Measurements from ENCODE around the gene PAPOLB. TPM values are rescaled to one million over a fixed set of nuclear protein-coding genes. Genes with fewer than 3 reads are reported as not detected.

PAPOLB gene
- total and polyA plus RNA-seq, 2 donors (not counting 3 experiments of a cell fraction or from before 2014, with no cell fraction given): 0.07 TPM; not detected in 1

DNA sequence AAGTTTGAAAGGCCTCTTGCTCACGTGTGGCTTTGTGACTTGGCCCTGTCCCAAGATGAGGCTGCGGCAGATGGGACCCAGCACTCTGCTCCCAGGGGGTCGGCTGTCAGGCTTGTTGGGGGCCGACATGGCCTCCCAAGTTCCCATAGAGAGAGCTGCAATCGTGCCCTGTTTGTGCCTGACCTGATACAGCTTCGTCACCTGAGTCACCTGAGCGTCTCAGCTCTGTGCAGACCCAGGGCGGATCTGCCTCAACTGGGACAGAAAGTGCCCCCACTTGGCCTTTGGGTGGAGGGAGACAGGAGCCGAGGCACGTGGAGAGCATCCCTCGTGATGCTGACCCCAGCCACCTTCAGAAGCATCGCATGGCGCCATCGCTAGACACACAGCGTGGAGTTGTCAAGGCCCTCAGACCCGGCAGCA lies 21.7 kb downstream of the PAPOLB start:
- Histone ChIP-seq H2AFZ (ENCODE audit: low read depth, low read length) (no peak overlapping the region), H3K27me3 (ENCODE audit: control insufficient read depth in 2 of 2, insufficient read depth in 2 of 2, low read length in 2 of 2) (no peaks in the 10 kb centered on the region), H3K27ac (ENCODE audit: insufficient read depth, low read depth, low read length) (no peak overlapping the region), H3K79me2 (ENCODE audit: control insufficient read depth, insufficient read depth, low read length) (no peaks in the 10 kb centered on the region), H3K4me3 (replicated peaks in 1 of 3; ENCODE audit: insufficient read depth in 1 of 3, low read depth in 1 of 3, low read length in 3 of 3) (no peak overlapping the region), H4K20me1 (replicated peaks; ENCODE audit: control insufficient read depth, extremely low read depth, insufficient read depth, low read length) (no peaks in the 10 kb centered on the region), H3K9me1 (replicated peaks; ENCODE audit: control insufficient read depth, extremely low read depth, insufficient read depth, low read length) (no peaks in the 10 kb centered on the region), H3K36me3 (ENCODE audit: control insufficient read depth in 2 of 2, extremely low read depth in 1 of 2, insufficient read depth in 2 of 2, low read length in 2 of 2) (no peaks in the 10 kb centered on the region), H3K4me2 (ENCODE audit: insufficient read depth, low read length) (no peak overlapping the region), H3K4me1 (ENCODE audit: control insufficient read depth, extremely low read depth, insufficient read depth, low read length) (no peaks in the 10 kb centered on the region), H3K9me3 (replicated peaks; ENCODE audit: control insufficient read depth, insufficient read depth, low read length) (no peaks in the 10 kb centered on the region), H3K9ac (replicated peaks; ENCODE audit: extremely low read depth, insufficient read depth, low read length) (no peak overlapping the region)
- DNase-seq (ENCODE audit: low read depth, low spot score) (no peak), FAIRE-seq (no peak)
- TF ChIP-seq EZH2 (IDR thresholded peaks at IDR 0.05; ENCODE audit: borderline replicate concordance, low read depth, low read length, severe bottlenecking) (no peak), GATA2 (IDR thresholded peaks at IDR 0.05; ENCODE audit: insufficient read depth, insufficient read length, low read depth, low read length) (no peak), MYC (IDR thresholded peaks at IDR 0.05; ENCODE audit: low read depth, low read length) (no peak), POLR2A (IDR thresholded peaks at IDR 0.05; ENCODE audit: low read depth, low read length) (no peak), CTCF (IDR thresholded peaks at IDR 0.05; ENCODE audit: extremely low read depth in 1 of 2, insufficient read depth in 1 of 2, low read depth in 1 of 2, low read length in 2 of 2) (no peak), POLR2AphosphoS5 (IDR thresholded peaks at IDR 0.05; ENCODE audit: insufficient read depth, low read depth, low read length) (no peak), JUN (IDR thresholded peaks at IDR 0.05; ENCODE audit: borderline replicate concordance, insufficient read depth, insufficient read length, low read depth) (no peak), FOS (IDR thresholded peaks at IDR 0.05; ENCODE audit: borderline replicate concordance, insufficient read depth, low read length) (no peak)
- TF ChIP-seq, protein P1, sequence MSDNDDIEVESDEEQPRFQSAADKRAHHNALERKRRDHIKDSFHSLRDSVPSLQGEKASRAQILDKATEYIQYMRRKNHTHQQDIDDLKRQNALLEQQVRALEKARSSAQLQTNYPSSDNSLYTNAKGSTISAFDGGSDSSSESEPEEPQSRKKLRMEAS (IDR thresholded peaks at IDR 0.05; ENCODE audit: insufficient read depth, insufficient read length): no peak
- dilution Hi-C loops (cut with MboI; ENCODE audit: extremely low pct_ligation_motif_present, low sequenced_read_pairs) (no loop called here), intact Hi-C loops (cut with micrococcal nuclease) (no loop called here)
- CTCF ChIA-PET: interaction anchor here (1.2 kb wide), 1 partner anchor 10 kb away, joined by 5 read pairs; no protein-coding TSS in a partner anchor
- POLR2A ChIA-PET: no interaction called here
- BruUV-seq (replicated peaks): no TSS peak
